Frontal cortex (tissue), 4 donors: Measurements from ENCODE around the gene SOX3. TPM values are rescaled to one million over a fixed set of nuclear protein-coding genes. Genes with fewer than 3 reads are reported as not detected.

ENCODE experiments used
- DNase-seq, 2 donors: peaks; one replicate each; pipeline ENCODE4 v3.0.0; 2012; ENCODE audit warnings: low spot score in 2 of 2
- FAIRE-seq: peaks from 2 replicates; lab custom pipeline; 2012; peaks lifted over from hg19 to GRCh38; lab: Jason Lieb, UNC
- total RNA-seq: library from RNA; depleted of rRNA; stranded (reverse); fragments of >200 nt; gene quantifications from one replicate; pipeline ENCODE4 v1.2.3, GENCODE V29; 2014
- donor health status: control.
- donor health status: control.
- donor health status: control.

SOX3 gene
- total RNA-seq: 2.4 TPM

DNA sequence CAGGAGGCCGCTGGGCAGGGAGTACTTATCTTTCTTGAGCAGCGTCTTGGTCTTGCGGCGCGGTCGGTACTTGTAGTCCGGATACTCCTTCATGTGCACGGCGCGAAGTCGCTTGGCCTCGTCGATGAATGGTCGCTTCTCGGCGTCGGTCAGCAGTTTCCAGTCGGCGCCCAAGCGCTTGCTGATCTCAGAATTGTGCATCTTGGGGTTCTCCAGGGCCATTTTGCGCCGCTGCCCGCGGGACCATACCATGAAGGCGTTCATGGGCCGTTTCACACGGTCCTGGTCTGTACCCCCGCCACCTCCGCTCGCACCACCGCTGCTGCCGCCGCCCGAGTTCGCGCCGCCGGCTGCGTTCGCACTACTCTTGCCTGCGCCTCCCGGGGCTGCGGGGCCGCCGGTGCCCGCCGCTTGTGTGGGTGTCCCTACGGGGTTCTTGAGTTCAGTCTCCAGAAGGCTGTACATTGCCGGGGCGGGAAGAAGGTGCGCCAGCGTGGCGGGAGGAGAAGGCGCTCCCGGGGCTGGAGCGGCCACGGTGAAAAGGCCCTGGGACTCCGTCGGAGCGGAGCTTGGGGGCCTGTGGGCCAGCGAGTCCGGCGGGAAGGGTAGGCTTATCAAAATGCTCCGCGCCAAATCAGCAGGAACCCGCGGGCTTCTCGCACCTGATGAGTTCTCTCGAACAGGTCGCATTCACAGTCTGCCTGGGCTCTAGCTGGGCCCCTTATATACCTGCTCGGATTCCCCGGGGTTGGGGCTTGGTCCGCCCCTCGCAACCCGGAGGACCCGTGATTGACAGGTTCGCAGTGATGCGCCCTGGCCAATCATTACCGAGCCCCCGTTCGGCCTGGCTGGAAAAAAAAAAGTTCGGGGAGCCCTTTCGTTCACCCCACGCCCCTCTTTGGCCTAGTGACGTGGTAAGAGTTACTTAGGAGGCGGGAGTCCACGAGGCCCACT lies at the start of gene SOX3:
SOX3 (minus strand) TSS at position 699 of the 954 bp plus-strand sequence; CDS start at position 690, 9 bp downstream.
- DNase-seq (no peak), FAIRE-seq (no peak)

DNA sequence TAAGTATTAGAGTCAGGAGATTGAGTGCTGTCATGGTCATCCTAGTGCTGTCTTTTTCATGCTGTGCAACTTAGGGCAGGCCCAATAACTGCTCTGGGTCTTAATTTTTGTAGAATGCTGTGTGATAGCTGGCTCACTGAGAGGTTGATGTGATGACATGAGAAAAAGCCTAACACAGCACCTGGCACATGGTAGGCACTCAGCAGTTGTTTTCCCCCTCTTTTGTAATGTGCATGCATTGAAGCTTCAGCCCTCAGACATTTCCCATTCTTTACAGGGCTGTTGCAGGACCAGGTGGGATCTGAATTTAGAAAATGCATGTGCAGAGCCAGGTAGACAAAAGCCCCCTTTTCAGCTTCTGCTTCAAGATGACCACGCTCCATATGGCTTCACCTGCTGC lies 44.1 kb upstream of the SOX3 start:
- DNase-seq (no peak), FAIRE-seq (no peak)

GRCh38 chrX:140526171-140526570 lies 21.3 kb upstream of the SOX3 start:
- no peak for DNase-seq
- no peak for FAIRE-seq

GRCh38 chrX:140525448-140525847 lies 20.6 kb upstream of the SOX3 start:
- no peak for FAIRE-seq

GRCh38 chrX:140524556-140524955 lies 19.7 kb upstream of the SOX3 start:
- no peak for DNase-seq
- FAIRE-seq: no peak

More at GRCh38 chrX:140525448-140525847, 20.6 kb upstream of the SOX3 start:
- DNase-seq: no peak

GRCh38 chrX:140521393-140521792 lies 16.5 kb upstream of the SOX3 start:
- FAIRE-seq: no peak
- no peak for DNase-seq

- no peak for DNase-seq
- no peak for FAIRE-seq
Observed at GRCh38 chrX:140514554-140514953, 9.7 kb upstream of the SOX3 start.

GRCh38 chrX:140510895-140511295 lies 6.0 kb upstream of the SOX3 start:
- no peak for DNase-seq
- no peak for FAIRE-seq

GRCh38 chrX:140510306-140510676 lies 5.4 kb upstream of the SOX3 start:
- FAIRE-seq (no peak), DNase-seq (no peak)

DNA sequence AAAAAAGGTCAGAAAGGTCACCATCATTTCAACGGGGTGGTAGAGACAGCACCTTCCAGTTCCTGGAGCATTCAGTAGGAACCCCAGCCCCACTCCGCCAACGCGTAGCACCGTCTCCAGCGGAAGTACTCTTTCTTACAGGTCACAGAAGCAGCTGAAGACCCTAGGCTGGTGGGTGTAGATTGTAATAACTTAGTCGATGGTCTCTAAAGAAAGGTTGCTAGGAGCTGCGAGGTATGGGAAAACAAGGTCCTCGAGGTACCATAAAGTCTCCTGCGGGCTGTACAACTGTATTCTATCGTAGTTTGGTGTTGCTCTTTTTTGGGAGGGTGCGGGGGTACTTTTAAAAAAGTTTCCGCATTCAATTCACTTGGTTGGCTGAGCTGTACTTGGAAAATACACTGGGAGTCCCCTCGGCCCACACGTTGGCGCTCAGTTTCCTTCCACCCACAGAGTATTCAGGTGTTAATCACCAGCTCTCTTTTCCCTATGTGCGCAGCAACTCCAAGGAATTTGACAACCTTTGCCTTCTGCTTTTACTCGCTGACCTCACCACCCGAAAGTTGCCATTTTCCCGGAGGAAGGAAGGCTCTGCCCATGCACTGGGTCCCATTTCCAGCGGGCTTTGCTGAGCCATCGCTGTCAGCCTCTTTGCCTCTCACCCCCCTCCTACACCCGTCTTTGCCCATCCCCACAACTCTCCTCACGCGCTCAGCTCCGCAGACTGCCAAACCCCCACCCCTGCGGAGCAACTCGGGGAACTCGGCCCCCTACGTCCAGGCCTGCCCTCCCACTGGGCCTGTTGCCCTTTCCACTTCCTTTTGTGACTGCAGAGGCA lies 4.8 kb upstream of the SOX3 start:
- no peak for FAIRE-seq
- no peak for DNase-seq

- DNase-seq (no peak), FAIRE-seq (no peak)
Observed at GRCh38 chrX:140508958-140509357, 4.1 kb upstream of the SOX3 start.

GRCh38 chrX:140507982-140508305 lies 3.1 kb upstream of the SOX3 start:
- FAIRE-seq (no peak), DNase-seq (peak in 1 of 2 donors; percentile 37)

- FAIRE-seq (no peak), DNase-seq (no peak)
Observed at GRCh38 chrX:140507223-140507981, 2.5 kb upstream of the SOX3 start.

- peak in 1 of 2 donors; percentile 37 for DNase-seq
- no peak for FAIRE-seq
Observed at GRCh38 chrX:140505421-140506337, 810 bp upstream of the SOX3 start.

GRCh38 chrX:140503714-140504351 lies 1.0 kb downstream of the SOX3 start:
- FAIRE-seq (no peak), DNase-seq (peak; percentile 34 to 55)

DNA sequence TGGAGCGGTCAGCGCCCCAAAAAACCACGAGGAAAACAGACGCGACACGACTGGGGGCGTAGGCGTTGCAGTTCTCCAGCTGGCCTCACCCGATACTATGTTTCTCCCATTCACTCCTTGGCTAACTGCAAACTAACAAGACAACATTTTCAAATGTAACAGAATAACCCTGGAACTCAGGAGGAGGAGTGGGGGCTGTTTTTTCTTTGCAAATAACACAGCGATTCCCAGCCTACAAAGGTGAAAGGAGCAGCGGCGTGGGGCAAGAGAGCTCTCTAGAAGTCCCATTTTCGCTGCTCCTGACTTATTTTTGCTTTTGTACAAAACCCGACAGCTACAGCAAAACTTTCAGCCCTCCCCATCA lies 1.6 kb downstream of the SOX3 start:
- DNase-seq (no peak), FAIRE-seq (no peak)

DNA sequence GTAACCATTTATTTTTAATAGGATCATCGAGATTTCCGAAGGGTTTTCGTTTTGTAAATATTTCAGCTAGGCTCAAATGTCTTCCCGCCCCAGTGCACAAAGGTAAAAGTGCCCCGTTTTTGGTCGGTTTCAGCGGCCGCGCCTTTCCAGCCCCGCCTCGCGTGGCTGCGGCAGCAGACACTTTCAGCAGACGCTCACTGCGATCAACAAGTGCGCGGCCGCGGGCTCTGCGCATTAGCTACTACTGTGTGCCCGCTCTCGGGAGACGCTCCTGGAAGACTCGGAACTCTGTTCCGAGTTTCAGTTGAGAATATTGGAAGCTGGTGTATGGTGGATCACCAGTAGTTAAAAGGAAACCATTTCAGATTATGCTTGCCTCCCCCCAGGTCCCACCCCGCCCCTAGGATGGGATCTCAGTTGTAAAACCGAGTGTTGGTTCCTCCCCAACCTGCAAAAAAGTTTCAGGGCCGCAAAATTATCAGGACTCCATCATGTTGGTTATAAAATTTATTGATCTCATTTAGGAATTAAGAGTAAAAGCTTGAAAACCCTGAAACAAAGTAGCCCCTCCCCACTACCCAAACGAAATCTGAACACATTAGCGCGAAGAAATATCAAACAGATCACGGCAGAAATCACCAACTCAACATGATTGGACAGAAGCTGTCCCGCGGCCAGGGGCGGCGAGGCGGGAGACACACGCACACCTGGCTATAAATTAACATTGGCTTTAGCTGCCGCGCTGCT lies 2.2 kb downstream of the SOX3 start:
- DNase-seq: no peak
- no peak for FAIRE-seq

GRCh38 chrX:140501940-140502468 lies 2.9 kb downstream of the SOX3 start:
- DNase-seq (no peak), FAIRE-seq (no peak)
